GM15510 (cell line): Measurements from ENCODE around the gene DEK.

ENCODE experiments used
- POLR2A ChIP-seq: IDR thresholded peaks from 3 replicates; pipeline ENCODE4 v1.6.1; 2011; ENCODE audit warnings: borderline replicate concordance; ENCODE audit not compliant: insufficient read length; ENCODE audit errors: extremely low read depth

The DEK gene

GRCh38 chr6:18276610-18277236 lies 12.4 kb upstream of the DEK start:
- no peak for TF ChIP-seq POLR2A

GRCh38 chr6:18270216-18270615 lies 5.9 kb upstream of the DEK start:
- TF ChIP-seq POLR2A: no peak

GRCh38 chr6:18269717-18270116 lies 5.4 kb upstream of the DEK start:
- no peak for TF ChIP-seq POLR2A

- no peak for TF ChIP-seq POLR2A
Observed at GRCh38 chr6:18269253-18269652, 4.9 kb upstream of the DEK start.

- TF ChIP-seq POLR2A: no peak
Observed at GRCh38 chr6:18268066-18268465, 3.7 kb upstream of the DEK start.

- TF ChIP-seq POLR2A: no peak
Observed at GRCh38 chr6:18266523-18266912, 2.2 kb upstream of the DEK start.

- no peak for TF ChIP-seq POLR2A
Observed at GRCh38 chr6:18265787-18266522, 1.6 kb upstream of the DEK start.

- no peak for TF ChIP-seq POLR2A
Observed at GRCh38 chr6:18264923-18265377, 620 bp upstream of the DEK start.

GRCh38 chr6:18263418-18264218 lies 712 bp downstream of the DEK start:
- no peak for TF ChIP-seq POLR2A

GRCh38 chr6:18262702-18263417 lies 1.5 kb downstream of the DEK start:
- TF ChIP-seq POLR2A: no peak

GRCh38 chr6:18261877-18262276 lies 2.5 kb downstream of the DEK start:
- no peak for TF ChIP-seq POLR2A

GRCh38 chr6:18260448-18261106 lies 3.8 kb downstream of the DEK start:
- no peak for TF ChIP-seq POLR2A

- no peak for TF ChIP-seq POLR2A
Observed at GRCh38 chr6:18259675-18260447, 4.5 kb downstream of the DEK start.

GRCh38 chr6:18254793-18255192 lies 9.5 kb downstream of the DEK start:
- no peak for TF ChIP-seq POLR2A
